OCI-LY1 (cell line): ENCODE data around the gene ERBB2.

Experiments used
- H2AFZ ChIP-seq: fragments of 200-600 bp; sonication (generic), shearing (Covaris generic); 2 replicates; pipeline ENCODE4 v1.6.0; 2014; ENCODE audit warnings: antibody characterized with exemption, mild to moderate bottlenecking, low read length
- H3F3A ChIP-seq: fragments of 200-600 bp; sonication (generic), shearing (Covaris generic); 2 replicates; pipeline ENCODE4 v1.6.0; 2014; ENCODE audit warnings: mild to moderate bottlenecking, antibody characterized with exemption, low read length, moderate library complexity; ENCODE audit not compliant: insufficient read depth
- H3K27ac ChIP-seq: fragments of 200-600 bp; sonication (generic); 2 replicates; pipeline ENCODE4 v1.5.1; 2014; ENCODE audit warnings: low read length, mixed run types, mild to moderate bottlenecking, low read depth; ENCODE audit not compliant: poor library complexity, severe bottlenecking
- H3K27me3 ChIP-seq: fragments of 200-600 bp; sonication (generic); 2 replicates; pipeline ENCODE4 v1.6.0; 2014; ENCODE audit warnings: antibody characterized with exemption, mild to moderate bottlenecking, low read length, moderate library complexity; ENCODE audit not compliant: insufficient read depth
- H3K36me3 ChIP-seq: fragments of 200-600 bp; sonication (generic); 2 replicates; pipeline ENCODE4 v1.6.1; 2014; ENCODE audit warnings: mild to moderate bottlenecking, antibody characterized with exemption, low read length, moderate library complexity, mixed read lengths; ENCODE audit not compliant: insufficient read depth
- H3K4me1 ChIP-seq: fragments of 200-600 bp; sonication (generic); 2 replicates; pipeline ENCODE4 v1.5.1; 2014; ENCODE audit warnings: mild to moderate bottlenecking, low read length, moderate library complexity; ENCODE audit not compliant: insufficient read depth, severe bottlenecking
- H3K4me2 ChIP-seq: fragments of 200-600 bp; sonication (generic), shearing (Covaris generic); 2 replicates; pipeline ENCODE4 v1.6.1; 2014; ENCODE audit warnings: low read length
- H3K4me3 ChIP-seq: fragments of 200-600 bp; sonication (generic); 2 replicates; pipeline ENCODE4 v1.5.1; 2014; ENCODE audit warnings: low read length, low read depth, mild to moderate bottlenecking, mixed read lengths; ENCODE audit not compliant: poor library complexity, severe bottlenecking
- H3K79me2 ChIP-seq: fragments of 200-600 bp; shearing (Covaris generic); 2 replicates; pipeline ENCODE4 v1.6.1; 2016; ENCODE audit warnings: mixed run types, low read length, mixed read lengths; ENCODE audit not compliant: insufficient read depth
- H3K9ac ChIP-seq: fragments of 200-600 bp; sonication (generic), shearing (Covaris generic); 2 replicates; pipeline ENCODE4 v1.6.1; 2014; ENCODE audit warnings: mild to moderate bottlenecking, low read length, mixed read lengths
- H3K9me2 ChIP-seq: fragments of 200-600 bp; sonication (generic), shearing (Covaris generic); 2 replicates; pipeline ENCODE4 v1.6.1; 2014; ENCODE audit warnings: low read depth, mild to moderate bottlenecking, low read length, mixed read lengths
- H3K9me3 ChIP-seq: fragments of 200-600 bp; shearing (Covaris generic); 2 replicates; pipeline ENCODE4 v1.6.1; 2014; ENCODE audit warnings: low read length, mixed read lengths
- H4K20me1 ChIP-seq: fragments of 200-600 bp; sonication (generic), shearing (Covaris generic); 2 replicates; pipeline ENCODE4 v1.6.0; 2016; ENCODE audit warnings: mild to moderate bottlenecking, low read length; ENCODE audit not compliant: insufficient read depth
- EZH2 ChIP-seq: fragments of 200-600 bp; sonication (generic), shearing (Covaris generic); IDR thresholded peaks from 2 replicates; pipeline ENCODE4 v1.8.0; 2017; ENCODE audit warnings: borderline replicate concordance, mixed run types, mild to moderate bottlenecking, antibody characterized with exemption, low read length, moderate library complexity, mixed read lengths
- TF ChIP-seq, protein P1 (sequence below): fragments of 200-600 bp; sonication (generic), shearing (Covaris generic); IDR thresholded peaks from 2 replicates; pipeline ENCODE4 v1.5.1; 2017; ENCODE audit warnings: mild to moderate bottlenecking, antibody characterized with exemption, low read length, moderate library complexity, mixed read lengths

The ERBB2 gene

GRCh38 chr17:39711851-39712250 is 12.0 kb downstream of the ERBB2 start:
- no peaks in the 10 kb centered on the region for H3K9me3 ChIP-seq

DNA sequence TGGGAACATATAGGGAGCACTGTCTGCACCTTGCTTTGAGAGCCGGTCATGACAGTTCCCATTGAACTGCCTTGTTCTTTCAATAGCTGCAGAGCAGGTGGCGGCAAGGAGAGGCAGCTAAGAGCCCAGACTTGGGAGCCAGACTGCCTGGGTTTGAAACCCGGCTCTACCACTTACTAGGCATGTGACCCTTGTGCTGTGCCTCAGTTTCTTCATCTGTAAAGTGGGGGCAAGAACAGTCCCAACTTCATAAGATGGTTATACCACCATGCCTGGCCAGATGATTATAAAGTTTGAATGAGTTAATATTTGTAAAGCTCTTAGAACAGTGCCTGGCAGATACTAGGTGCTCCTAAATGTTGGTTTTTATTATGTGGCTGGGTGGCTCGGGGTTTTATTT is 14.4 kb downstream of the ERBB2 start:
- H3K36me3 ChIP-seq: no peaks in the 10 kb centered on the region
- H2AFZ ChIP-seq: no peak overlapping the region
- no peaks in the 10 kb centered on the region for H4K20me1 ChIP-seq
- no peaks in the 10 kb centered on the region for H3K27me3 ChIP-seq
- no peaks in the 10 kb centered on the region for H3K4me1 ChIP-seq
- no peaks in the 10 kb centered on the region for H3K9me2 ChIP-seq
- H3F3A ChIP-seq: no peaks in the 10 kb centered on the region
- TF ChIP-seq, protein P1, sequence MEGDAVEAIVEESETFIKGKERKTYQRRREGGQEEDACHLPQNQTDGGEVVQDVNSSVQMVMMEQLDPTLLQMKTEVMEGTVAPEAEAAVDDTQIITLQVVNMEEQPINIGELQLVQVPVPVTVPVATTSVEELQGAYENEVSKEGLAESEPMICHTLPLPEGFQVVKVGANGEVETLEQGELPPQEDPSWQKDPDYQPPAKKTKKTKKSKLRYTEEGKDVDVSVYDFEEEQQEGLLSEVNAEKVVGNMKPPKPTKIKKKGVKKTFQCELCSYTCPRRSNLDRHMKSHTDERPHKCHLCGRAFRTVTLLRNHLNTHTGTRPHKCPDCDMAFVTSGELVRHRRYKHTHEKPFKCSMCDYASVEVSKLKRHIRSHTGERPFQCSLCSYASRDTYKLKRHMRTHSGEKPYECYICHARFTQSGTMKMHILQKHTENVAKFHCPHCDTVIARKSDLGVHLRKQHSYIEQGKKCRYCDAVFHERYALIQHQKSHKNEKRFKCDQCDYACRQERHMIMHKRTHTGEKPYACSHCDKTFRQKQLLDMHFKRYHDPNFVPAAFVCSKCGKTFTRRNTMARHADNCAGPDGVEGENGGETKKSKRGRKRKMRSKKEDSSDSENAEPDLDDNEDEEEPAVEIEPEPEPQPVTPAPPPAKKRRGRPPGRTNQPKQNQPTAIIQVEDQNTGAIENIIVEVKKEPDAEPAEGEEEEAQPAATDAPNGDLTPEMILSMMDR: no peak
- no peak for TF ChIP-seq EZH2
- H3K4me2 ChIP-seq: no peak overlapping the region
- no peaks in the 10 kb centered on the region for H3K79me2 ChIP-seq
- no peaks in the 10 kb centered on the region for H3K9me3 ChIP-seq
- H3K27ac ChIP-seq: no peak overlapping the region
- no peak overlapping the region for H3K9ac ChIP-seq
- H3K4me3 ChIP-seq: no peak overlapping the region

More at GRCh38 chr17:39711851-39712250, 12.0 kb downstream of the ERBB2 start:
- H3K27me3 ChIP-seq: no peaks in the 10 kb centered on the region
- H4K20me1 ChIP-seq: no peaks in the 10 kb centered on the region
- H3K4me3 ChIP-seq: no peak overlapping the region
- no peak overlapping the region for H3K9ac ChIP-seq
- H3F3A ChIP-seq: no peaks in the 10 kb centered on the region
- TF ChIP-seq, protein P1: no peak
- TF ChIP-seq EZH2: no peak
- no peaks in the 10 kb centered on the region for H3K79me2 ChIP-seq
- no peaks in the 10 kb centered on the region for H3K4me1 ChIP-seq
- no peak overlapping the region for H3K27ac ChIP-seq
- no peak overlapping the region for H2AFZ ChIP-seq
- no peaks in the 10 kb centered on the region for H3K36me3 ChIP-seq
- H3K4me2 ChIP-seq: no peak overlapping the region
- no peaks in the 10 kb centered on the region for H3K9me2 ChIP-seq

DNA sequence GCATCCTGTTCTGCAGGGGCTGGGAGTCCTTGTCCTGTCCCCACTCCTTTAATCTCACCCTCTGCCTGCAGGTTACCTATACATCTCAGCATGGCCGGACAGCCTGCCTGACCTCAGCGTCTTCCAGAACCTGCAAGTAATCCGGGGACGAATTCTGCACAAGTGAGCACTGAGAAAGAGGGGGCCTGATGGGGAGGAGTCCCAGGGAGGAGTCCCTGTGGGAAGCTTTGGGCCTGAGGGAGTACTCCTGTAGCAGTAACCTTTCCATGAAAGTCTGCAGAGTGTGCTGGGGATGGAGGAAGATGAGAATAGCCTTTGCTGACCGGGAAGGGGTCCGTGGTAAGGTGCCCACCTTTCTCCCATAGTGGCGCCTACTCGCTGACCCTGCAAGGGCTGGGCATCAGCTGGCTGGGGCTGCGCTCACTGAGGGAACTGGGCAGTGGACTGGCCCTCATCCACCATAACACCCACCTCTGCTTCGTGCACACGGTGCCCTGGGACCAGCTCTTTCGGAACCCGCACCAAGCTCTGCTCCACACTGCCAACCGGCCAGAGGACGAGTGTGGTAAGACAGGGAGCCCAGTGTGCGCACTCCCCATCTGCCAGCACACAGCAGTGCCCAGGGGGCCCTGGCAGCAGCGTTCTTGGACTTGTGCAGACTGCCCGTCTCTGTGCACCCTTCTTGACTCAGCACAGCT is 15.7 kb downstream of the ERBB2 start:
- H3K27me3 ChIP-seq: no peaks in the 10 kb centered on the region
- no peaks in the 10 kb centered on the region for H3K9me3 ChIP-seq
- H3K9me2 ChIP-seq: no peaks in the 10 kb centered on the region
- H4K20me1 ChIP-seq: no peaks in the 10 kb centered on the region
- H3K79me2 ChIP-seq: no peaks in the 10 kb centered on the region
- no peaks in the 10 kb centered on the region for H3K36me3 ChIP-seq
- H3K9ac ChIP-seq: no peak overlapping the region
- no peaks in the 10 kb centered on the region for H3F3A ChIP-seq
- TF ChIP-seq EZH2: no peak
- TF ChIP-seq, protein P1: no peak
- no peaks in the 10 kb centered on the region for H3K4me1 ChIP-seq
- H3K27ac ChIP-seq: no peak overlapping the region
- H3K4me2 ChIP-seq: no peak overlapping the region
- H2AFZ ChIP-seq: no peak overlapping the region
- no peak overlapping the region for H3K4me3 ChIP-seq
